GM23338 (cell line): ENCODE results near the gene CDK5.

Experiments used
- CREB1 ChIP-seq: fragments of 250-450 bp; sonication (Bioruptor Pico); IDR thresholded peaks from 2 replicates; pipeline ENCODE4 v1.5.0; 2020; ENCODE audit warnings: low read depth, mild to moderate bottlenecking, moderate library complexity
- CTCF ChIP-seq, 2 experiments: fragments of 200-600 bp in 1 of 2; sonication (generic) in 1 of 2; conservative IDR thresholded peaks; 2 replicates each; pipeline versions ENCODE4 v1.5.1 to v1.6.1; 2016 to 2017; ENCODE audit warnings: antibody characterized with exemption in 2 of 2, low read depth in 2 of 2, mild to moderate bottlenecking in 2 of 2, moderate library complexity in 1 of 2
- ETS1 ChIP-seq: IDR thresholded peaks from 2 replicates; pipeline ENCODE4 v1.6.1; 2016; ENCODE audit warnings: antibody characterized with exemption
- EZH2 ChIP-seq: fragments of 200-600 bp; sonication (generic); IDR thresholded peaks from one replicate; pipeline ENCODE4 v1.8.0; 2017; ENCODE audit warnings: antibody characterized with exemption, mild to moderate bottlenecking, low read depth; ENCODE audit not compliant: unreplicated experiment
- EZH2phosphoT487 ChIP-seq: fragments of 200-600 bp; sonication (generic); IDR thresholded peaks from one replicate; pipeline ENCODE4 v1.8.1; 2018; ENCODE audit warnings: antibody characterized with exemption; ENCODE audit not compliant: unreplicated experiment
- JUNB ChIP-seq: IDR thresholded peaks from one replicate; pipeline ENCODE4 v1.6.1; 2016; ENCODE audit warnings: antibody characterized with exemption; ENCODE audit not compliant: unreplicated experiment
- NANOG ChIP-seq: IDR thresholded peaks from 2 replicates; pipeline ENCODE4 v1.6.1; 2016; ENCODE audit warnings: antibody characterized with exemption, borderline replicate concordance
- POLR2AphosphoS5 ChIP-seq: IDR thresholded peaks from 2 replicates; pipeline ENCODE4 v1.6.1; 2016; ENCODE audit warnings: antibody characterized with exemption, low read depth
- REST ChIP-seq: IDR thresholded peaks from one replicate; pipeline ENCODE4 v1.6.1; 2018; ENCODE audit warnings: antibody characterized with exemption; ENCODE audit not compliant: unreplicated experiment
- STAT1 ChIP-seq: IDR thresholded peaks from one replicate; pipeline ENCODE4 v1.6.1; 2016; ENCODE audit warnings: antibody characterized with exemption; ENCODE audit not compliant: unreplicated experiment
- ZNF114 ChIP-seq: fragments of 250-450 bp; sonication (Bioruptor Pico); IDR thresholded peaks from 2 replicates; pipeline ENCODE4 v1.5.0; 2020; ENCODE audit warnings: mild to moderate bottlenecking, moderate library complexity
- ZNF331 ChIP-seq: fragments of 250-450 bp; sonication (Bioruptor Pico); IDR thresholded peaks from 2 replicates; pipeline ENCODE4 v1.5.0; 2020; ENCODE audit warnings: low read depth, mild to moderate bottlenecking, moderate library complexity

- TF ChIP-seq CTCF (conservative IDR thresholded peaks at IDR 0.05; ENCODE audit: low read depth in 2 of 2) (no peak), CREB1 (CRISPR knock-in tag) (no peak), EZH2phosphoT487 (no peak), ETS1 (no peak), POLR2AphosphoS5 (no peak), REST (no peak), NANOG (no peak), EZH2 (no peak), ZNF331 (CRISPR knock-in tag) (no peak), JUNB (no peak), ZNF114 (CRISPR knock-in tag) (no peak), STAT1 (no peak)
Observed at GRCh38 chr7:151045967-151046366, 11.7 kb downstream of the CDK5 start.
